ENCODE data around the gene ATP2B3.

Gene ATP2B3

DNA sequence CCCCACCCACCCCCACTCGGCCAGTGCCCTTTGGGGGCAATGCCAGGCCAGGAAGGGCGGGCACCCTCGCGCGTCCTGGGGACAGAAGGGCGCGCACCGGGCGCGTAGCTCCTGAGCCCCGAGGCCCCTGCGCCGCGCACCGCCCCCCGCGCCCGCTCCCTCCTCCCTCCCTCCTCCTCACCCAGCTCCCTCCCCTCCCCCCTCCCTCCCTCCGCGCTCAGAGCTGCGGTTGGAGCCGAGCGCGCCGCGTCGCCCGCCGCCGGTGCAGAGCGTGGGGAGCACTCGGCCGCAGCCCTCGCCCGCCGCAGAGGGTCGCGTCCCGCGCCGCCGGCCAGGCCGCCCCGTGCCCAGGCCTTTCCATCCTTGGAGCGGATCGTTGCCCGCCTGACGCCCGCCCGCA, at the start of gene ATP2B3:
ATP2B3 (plus strand) TSS at position 220 of the 400 bp plus-strand sequence. CDS start 18,606 bp downstream, outside the sequence.
- DNase-seq: no peak

DNA sequence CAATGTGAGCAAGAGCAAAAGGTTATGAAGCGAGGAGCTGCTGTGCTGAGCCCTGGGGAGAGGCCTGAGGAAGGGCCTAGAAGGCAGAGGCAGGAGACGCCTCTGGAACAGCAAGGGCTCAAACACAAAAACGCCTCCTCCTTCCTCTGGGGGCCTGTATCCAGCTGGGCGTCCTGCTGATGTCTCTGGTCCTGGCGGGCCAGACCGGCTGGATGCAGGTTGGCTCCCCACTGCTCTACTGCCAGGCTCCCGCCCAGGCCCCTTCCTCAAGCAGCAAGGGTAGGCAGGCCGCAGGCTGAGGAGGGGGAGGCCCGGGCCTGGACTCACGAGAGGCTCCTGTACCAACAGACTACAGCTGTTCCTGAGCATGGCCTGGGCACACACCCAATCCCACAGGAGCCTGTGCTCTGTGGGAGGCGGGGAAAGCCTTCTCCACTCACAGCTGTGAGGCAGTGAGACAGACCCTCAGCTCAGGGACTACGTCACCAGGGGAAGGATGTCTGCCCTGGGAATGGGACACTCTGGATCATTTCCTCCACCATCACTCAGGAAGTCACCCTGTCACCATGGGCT, 49.3 kb upstream of the ATP2B3 start:
- DNase-seq: no peak

- DNase-seq: no peak
These were observed 47.5 kb upstream of the ATP2B3 start for GRCh38 chrX:153469811-153470410.

GRCh38 chrX:153470411-153471363, 46.8 kb upstream of the ATP2B3 start, which contains the start of gene HAUS7:
Gene HAUS7, minus strand, starts transcription at chrX:153470576. Its CDS starts 19 bp downstream, at chrX:153470557.
- peak; percentile 74 for DNase-seq

DNA sequence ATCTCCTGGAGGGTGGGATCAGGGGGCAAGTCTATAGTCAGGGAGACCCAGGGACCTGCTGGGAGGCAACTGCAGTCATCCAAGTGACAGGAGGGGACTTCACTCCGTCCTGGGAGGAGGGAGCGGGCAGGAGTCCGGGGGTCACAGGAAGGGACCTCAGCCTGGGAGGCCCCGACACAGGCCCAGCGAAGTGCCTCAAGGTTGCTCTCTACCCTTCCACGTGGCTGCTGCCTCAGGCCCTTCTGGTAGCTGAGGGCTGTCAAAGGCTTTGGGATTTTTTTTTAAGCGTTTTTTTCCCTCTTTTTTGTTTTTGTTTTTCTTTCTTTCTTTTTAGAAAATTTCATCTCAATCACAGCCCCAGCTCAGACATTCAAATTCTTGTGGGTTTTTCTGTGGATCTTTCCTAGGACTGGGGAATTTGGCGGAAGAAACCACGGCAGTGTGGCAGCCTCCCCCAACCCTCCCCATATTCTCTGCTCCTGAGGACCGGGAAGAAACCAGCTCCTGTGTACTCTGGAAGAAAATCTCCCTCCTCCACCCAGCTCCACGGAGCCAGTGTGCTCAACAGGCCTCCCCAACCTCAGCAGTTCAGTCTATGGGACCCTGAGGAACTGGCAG, 45.7 kb upstream of the ATP2B3 start:
- no peak for DNase-seq

- DNase-seq: no peak
These were observed 44.3 kb upstream of the ATP2B3 start for GRCh38 chrX:153473126-153473525.

DNA sequence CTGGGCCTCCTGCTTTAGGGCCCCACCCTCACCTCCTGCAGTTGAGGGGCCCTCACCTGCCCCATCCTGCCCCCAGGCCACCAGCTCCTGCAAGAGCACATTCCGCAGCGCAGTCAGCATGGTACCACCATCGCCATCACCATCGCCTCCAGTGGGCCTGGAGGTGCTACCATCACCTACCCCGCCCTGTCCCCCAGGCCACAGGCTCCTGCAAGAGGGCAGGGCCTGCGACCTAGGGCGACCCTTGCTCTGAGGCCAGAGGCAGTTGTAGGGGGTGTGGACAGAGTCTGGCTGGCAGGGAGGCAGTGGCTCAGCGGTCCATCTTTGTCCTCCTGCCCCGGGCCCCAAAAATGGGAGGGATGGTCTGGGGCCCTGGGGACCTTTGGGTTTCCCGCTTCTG, 43.2 kb upstream of the ATP2B3 start:
- no peak for DNase-seq

- DNase-seq: no peak
These were observed 42.7 kb upstream of the ATP2B3 start for GRCh38 chrX:153474718-153475117.

DNA sequence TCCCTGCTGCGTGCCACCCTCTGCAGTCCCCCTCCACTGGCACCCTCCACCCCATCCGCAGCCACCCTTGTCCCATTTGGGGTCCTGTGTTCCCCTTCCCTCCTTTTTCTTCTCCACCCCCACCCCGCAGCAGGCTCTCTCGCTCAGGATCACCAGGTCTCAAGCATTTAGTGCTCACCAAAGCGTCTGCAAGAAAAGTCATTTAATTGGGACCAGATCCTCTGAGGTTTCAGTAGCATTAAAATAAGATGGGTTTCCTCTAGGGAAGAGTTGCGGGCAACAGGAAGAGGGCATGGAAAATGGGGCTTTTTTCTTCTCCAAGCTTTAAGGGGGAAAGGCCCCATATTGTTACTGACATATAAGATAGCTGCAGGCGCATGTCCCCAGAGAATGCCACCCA, 42.2 kb upstream of the ATP2B3 start:
- DNase-seq: no peak

DNA sequence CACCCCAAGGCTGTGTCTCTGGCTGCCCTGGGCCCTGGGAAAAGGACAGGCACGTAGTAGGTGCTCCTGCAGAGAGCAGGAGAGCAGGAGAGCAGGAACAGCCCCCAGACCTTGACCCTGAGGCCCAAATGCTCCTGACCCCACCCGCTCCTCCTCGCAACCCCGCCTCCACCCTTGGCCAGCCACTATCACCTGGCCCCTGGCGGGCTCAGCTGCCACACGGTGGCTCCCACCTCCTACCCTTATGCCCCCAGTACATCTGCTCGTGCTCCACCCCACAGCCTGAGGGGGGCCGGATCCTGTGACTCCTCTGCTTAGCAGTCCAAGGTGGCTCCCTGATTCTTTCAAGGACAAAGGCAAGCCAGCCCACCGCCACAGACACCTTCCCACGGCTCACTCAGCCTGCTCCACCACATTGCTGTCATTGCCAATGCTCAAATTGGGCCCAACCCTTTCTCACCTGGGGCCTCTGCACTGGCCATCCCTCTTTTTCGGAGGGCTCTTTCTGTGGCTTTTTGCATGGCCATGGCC, 41.6 kb upstream of the ATP2B3 start:
- DNase-seq: no peak

- no peak for DNase-seq
These were observed 40.6 kb upstream of the ATP2B3 start for GRCh38 chrX:153476666-153477363.

DNA sequence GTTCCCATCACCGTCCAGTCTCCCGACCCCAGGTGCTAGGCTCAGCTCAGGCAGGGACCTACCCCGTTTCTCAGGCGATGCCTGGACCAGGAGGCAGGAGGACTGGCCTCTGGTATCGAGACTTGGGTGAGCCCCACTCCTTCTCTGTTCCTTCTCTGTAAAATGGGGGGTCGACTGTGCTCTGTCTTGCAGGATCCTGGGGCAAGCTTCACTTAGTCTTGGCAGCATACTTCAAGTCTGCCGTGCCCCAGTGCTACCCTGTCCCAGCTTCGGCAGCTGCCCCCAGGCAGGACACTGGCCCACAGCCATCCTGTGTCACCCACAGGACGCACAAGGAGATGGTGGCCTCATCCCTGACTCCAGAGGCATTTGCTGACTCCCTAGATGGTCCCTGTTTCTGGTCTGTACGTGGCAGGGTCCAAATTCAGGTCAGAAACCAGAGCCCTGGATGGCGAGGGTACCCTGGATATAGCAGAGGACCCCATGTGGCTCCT, 40.0 kb upstream of the ATP2B3 start:
- no peak for DNase-seq

DNA sequence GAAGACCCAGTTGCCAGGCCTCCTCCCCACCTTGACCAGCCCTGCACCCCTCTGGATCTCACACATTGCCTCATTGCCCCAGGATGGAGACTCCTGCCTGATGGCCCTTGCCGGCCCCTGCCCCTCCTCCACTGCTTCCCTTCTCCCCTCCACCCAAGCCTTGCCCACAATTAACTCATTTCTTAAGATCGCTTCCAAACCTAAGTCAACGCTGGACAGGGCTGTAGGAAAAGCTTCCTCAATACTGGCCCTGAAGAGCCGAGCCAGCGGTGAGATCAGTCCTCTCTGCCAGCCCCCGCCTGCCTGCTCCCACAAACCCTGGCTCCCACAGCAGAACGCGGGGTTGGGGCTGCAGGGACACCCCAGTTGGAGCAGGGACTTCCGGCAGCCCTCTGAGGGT, 39.5 kb upstream of the ATP2B3 start:
- DNase-seq: no peak

GRCh38 chrX:153478746-153479145, 38.7 kb upstream of the ATP2B3 start:
- no peak for DNase-seq

DNA sequence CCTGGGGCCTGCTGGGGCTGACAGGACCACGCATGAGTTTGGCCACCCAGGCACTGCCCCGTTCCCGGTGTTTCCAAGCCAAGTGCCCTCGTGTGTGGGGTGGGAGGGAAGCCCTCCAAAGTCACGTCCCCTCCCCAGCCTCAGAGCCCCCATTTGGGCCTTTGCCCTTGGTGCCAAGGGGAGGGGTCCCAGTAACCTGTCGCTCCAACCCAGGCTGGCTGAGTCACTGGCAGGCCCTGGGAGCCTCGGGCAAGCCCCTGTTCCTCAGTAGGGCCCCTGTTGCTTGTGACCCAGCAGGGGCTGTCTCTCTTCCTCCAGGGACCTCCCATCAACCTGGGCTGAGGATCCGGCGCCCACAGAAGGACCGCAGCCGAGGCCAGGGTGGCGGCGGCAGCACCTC, 36.4 kb upstream of the ATP2B3 start:
- no peak for DNase-seq

DNA sequence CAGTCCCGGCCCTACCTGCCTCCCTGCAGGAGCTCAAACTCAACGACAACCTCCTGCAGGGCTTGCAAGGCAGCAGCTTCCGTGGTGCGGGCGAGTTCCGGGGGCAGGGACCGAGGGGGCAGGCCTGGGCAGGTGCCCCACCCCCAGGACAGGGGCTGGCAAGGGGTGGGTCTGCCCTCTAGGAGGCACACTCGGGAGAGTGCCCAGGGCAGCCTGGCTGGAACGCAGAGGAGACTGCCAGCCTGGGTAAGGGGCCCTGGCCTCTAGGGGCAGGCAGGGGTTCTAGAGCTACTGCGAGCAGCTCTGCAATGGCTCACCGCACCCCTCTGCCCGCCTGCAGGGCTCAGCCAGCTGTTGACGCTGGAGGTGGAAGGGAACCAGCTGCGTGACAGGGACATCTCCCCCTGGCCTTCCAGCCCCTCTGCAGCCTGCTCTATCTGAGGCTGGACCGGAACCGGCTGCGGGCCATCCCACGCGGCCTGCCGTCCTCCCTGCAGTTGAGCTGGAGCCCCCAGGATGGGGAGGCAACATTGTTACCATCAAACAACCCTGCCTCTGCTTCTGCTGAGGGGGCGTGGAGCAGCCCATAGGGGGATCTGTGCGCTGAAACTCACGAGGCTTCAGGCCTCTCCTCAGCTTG, 34.9 kb upstream of the ATP2B3 start:
- no peak for DNase-seq

DNA sequence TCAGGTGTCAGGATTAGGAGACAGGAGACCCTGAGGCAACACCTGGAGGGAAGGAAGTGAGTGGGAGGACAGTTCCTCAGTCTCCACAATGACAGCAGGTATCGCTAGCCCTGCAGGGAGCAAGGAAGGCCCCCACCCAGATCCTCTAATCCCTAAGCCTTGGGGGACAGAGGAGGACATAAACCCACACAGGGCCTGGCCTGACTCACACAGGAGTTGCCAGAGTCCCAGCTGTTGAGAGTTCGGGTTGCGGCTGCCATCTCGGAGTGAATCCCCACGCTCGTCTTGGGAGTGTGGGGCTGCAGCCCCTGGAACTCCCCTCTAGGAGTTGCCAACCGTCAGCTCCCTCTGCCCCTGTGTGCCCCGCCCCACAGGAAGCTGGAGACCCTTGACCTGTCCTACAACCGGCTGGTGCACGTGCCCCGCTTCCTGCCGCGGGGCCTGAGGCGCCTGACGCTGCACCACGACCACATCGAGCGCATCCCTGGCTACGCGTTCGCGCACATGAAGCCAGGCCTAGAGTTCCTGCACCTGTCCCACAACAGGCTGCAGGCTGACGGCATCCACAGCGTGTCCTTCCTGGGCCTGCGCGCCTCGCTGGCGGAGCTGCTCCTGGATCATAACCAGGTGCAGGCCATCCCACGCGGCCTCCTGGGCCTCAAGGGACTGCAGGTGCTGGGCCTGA, 31.9 kb upstream of the ATP2B3 start:
- DNase-seq: no peak

GRCh38 chrX:153486171-153486570, 31.3 kb upstream of the ATP2B3 start:
- DNase-seq: no peak

DNA sequence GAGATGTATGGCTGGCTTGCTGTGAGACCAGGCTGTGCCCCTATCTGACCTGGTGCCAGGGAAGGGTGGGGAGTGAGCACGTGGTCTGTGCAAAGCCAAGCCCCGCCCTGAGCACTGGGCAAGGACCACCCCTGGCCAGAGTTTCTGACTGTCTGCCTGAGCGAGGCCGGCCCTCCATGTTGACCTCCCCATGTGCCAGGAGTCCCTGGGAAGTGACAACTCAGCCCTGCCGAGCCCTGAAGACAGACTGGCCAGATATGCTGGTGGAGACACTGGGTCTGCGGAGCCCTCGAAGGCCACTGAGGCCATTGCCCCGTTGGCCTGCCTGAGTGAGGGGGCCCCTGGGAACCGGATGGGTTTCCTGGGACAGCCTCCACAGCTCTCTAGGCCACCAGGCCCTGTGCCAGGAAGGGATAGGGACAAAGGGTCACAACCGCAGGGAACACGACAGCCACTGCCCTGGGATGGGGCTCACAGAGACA, 29.8 kb upstream of the ATP2B3 start:
- DNase-seq: no peak

DNA sequence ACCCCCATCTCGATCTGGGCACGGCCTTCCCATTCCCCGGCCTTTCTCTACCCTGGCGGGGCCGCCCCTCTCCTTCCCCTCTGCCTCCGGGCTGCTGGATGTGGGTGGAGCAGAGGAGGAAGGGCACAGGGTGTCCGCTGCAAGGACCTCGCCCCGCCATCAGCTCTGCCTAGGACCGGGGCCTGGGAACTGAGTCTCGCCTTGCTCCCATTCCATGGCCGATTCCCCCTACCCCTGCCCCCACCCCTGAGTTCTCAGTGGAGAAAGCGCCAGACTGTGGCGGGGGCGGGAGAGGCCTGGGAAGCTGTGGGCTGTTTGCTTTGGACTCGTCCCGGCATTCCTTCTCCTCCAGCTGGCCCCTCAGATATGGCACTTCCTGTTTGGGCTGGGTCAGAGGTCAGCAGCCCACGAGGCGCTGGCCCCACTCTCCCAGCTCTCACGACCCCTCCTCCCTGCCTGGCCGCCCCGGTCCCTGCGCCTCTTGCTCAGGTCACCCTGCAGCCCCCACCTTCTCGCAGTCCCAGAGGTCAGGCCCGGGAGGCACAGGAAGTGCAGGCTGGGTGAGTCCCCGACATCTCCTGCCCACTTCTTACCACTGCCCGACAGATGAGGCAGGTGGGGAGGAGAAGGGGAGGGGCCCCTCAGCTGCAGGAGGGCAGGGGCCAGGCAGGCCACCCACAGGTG, 29.1 kb upstream of the ATP2B3 start:
- no peak for DNase-seq
